K562 (cell line): ENCODE results near the gene PITRM1. TPM values are rescaled to one million over a fixed set of nuclear protein-coding genes. Genes with fewer than 3 reads are reported as not detected.

ENCODE experiments used
- ATAC-seq: fragments of 200-7000 bp; cut with Tn5 transposase; 3 replicates; pipeline ENCODE4 v1.9.1; 2020; ENCODE audit warnings: moderate library complexity
- BruUV-seq: library from RNA; stranded (reverse); fragments of 400-500 nt; replicated peaks from 2 replicates; lab custom pipeline; 2021; lab: Mats Ljungman, UMichigan
- CTCF ChIA-PET: fragments of 300-600 bp; formaldehyde crosslinking; extraction: SDS; loops from one replicate; lab custom pipeline; 2021; ENCODE audit warnings: low intra/inter-chr PET ratio; lab: Yijun Ruan, JAX
- POLR2A ChIA-PET: fragments of 300-600, 350-650 bp; sonication (Branson Sonifier 250); formaldehyde crosslinking; extraction: SDS; loops from one replicate; lab custom pipeline; 2021; ENCODE audit warnings: antibody characterized with exemption, inconsistent platforms; lab: Yijun Ruan, JAX
- DNase-seq, 4 experiments: peaks; one replicate each; pipeline versions ENCODE4 v3.0.0 to v3.0.0-alpha.2; 2011 to 2018; ENCODE audit warnings: low spot score in 3 of 4, mixed read lengths in 3 of 4; ENCODE audit errors: extremely low read depth in 1 of 4
- FAIRE-seq: peaks from 2 replicates; lab custom pipeline; 2011; peaks lifted over from hg19 to GRCh38; lab: Jason Lieb, UNC
- H2AFZ ChIP-seq: 2 replicates; pipeline ENCODE4 v1.6.0; 2011; ENCODE audit warnings: low read depth, low read length, control low read depth, inconsistent platforms
- H3K27ac ChIP-seq: fragments of 200-600 bp; 3 replicates; pipeline ENCODE4 v1.8.0; 2011; ENCODE audit warnings: low read depth, mild to moderate bottlenecking, control low read depth, inconsistent platforms, low read length, moderate library complexity, mixed read lengths; ENCODE audit errors: extremely low read depth
- H3K27me3 ChIP-seq, 2 experiments: fragments of 300-600 bp in 1 of 2; 2 replicates in 1 of 2; 3 replicates in 1 of 2; pipeline versions ENCODE4 v1.6.0 to v1.8.0; 2011; ENCODE audit warnings: inconsistent platforms in 2 of 2, low read length in 2 of 2, mild to moderate bottlenecking in 1 of 2, mixed read lengths in 1 of 2, moderate library complexity in 1 of 2; ENCODE audit not compliant: control insufficient read depth in 2 of 2, insufficient read depth in 2 of 2
- H3K36me3 ChIP-seq: fragments of 300-600 bp; 3 replicates; pipeline ENCODE4 v1.8.0; 2011; ENCODE audit warnings: mild to moderate bottlenecking, low read length, inconsistent platforms; ENCODE audit not compliant: control insufficient read depth, insufficient read depth
- H3K4me1 ChIP-seq, 2 experiments: fragments of 200-600 bp in 1 of 2; replicated peaks in 1 of 2; 2 replicates in 1 of 2; 3 replicates in 1 of 2; pipeline versions ENCODE4 v1.5.1 to v1.8.0; 2011; ENCODE audit warnings: inconsistent platforms in 2 of 2, low read length in 2 of 2, mild to moderate bottlenecking in 1 of 2, mixed read lengths in 1 of 2, moderate library complexity in 1 of 2; ENCODE audit not compliant: control insufficient read depth in 2 of 2, insufficient read depth in 2 of 2
- H3K4me2 ChIP-seq: 2 replicates; pipeline ENCODE4 v1.6.1; 2011; ENCODE audit warnings: low read length, control low read depth, inconsistent platforms, mixed read lengths; ENCODE audit not compliant: insufficient read depth
- H3K4me3 ChIP-seq: fragments of 200-600 bp; sonication (generic), shearing (Covaris generic); 2 replicates; pipeline ENCODE4 v1.5.1; 2016; ENCODE audit warnings: control low read depth, inconsistent platforms
- H3K79me2 ChIP-seq: fragments of 200-600 bp; 3 replicates; pipeline ENCODE4 v1.8.0; 2011; ENCODE audit warnings: low read length, inconsistent platforms; ENCODE audit not compliant: control insufficient read depth, insufficient read depth
- H3K9ac ChIP-seq, 2 experiments: 2 replicates each; pipeline versions ENCODE4 v1.6.0 to v1.6.1; 2011; ENCODE audit warnings: low read depth in 2 of 2, low read length in 2 of 2, control low read depth in 1 of 2, inconsistent platforms in 1 of 2, mild to moderate bottlenecking in 1 of 2, mixed read lengths in 1 of 2; ENCODE audit not compliant: insufficient read depth in 1 of 2
- H3K9me1 ChIP-seq: one replicate; pipeline ENCODE4 v1.6.0; 2011; ENCODE audit warnings: inconsistent platforms, mild to moderate bottlenecking, low read length, moderate library complexity; ENCODE audit not compliant: control insufficient read depth, insufficient read depth
- H3K9me3 ChIP-seq: replicated peaks from 2 replicates; pipeline ENCODE4 v1.5.1; 2011; ENCODE audit warnings: low read depth, low read length, inconsistent platforms; ENCODE audit not compliant: control insufficient read depth, insufficient read depth
- H4K20me1 ChIP-seq: replicated peaks from 2 replicates; pipeline ENCODE4 v1.6.1; 2011; ENCODE audit warnings: low read length, inconsistent platforms, mixed read lengths; ENCODE audit not compliant: control insufficient read depth, insufficient read depth
- ADNP ChIP-seq: fragments of 200-800 bp; sonication (Bioruptor generic); IDR thresholded peaks from 2 replicates; pipeline ENCODE4 v1.6.1; 2016; ENCODE audit warnings: missing genetic modification characterization, missing compliant biosample characterization
- ATF1 ChIP-seq, 2 experiments: fragments of 450-650 bp in 1 of 2; IDR thresholded peaks; 2 replicates each; pipeline ENCODE4 v1.6.1; 2016; ENCODE audit warnings: missing compliant biosample characterization in 1 of 2, missing genetic modification characterization in 1 of 2
- BCL6 ChIP-seq: fragments of 250-450 bp; sonication (Bioruptor Pico); IDR thresholded peaks from 2 replicates; pipeline ENCODE4 v1.4.0; 2020
- BRCA1 ChIP-seq, 2 experiments: fragments of 450-650 bp in 1 of 2; sonication (generic) in 1 of 2; formaldehyde crosslinking in 1 of 2; IDR thresholded peaks; 2 replicates each; pipeline versions ENCODE4 v1.5.0 to v1.6.1; 2017 to 2020; ENCODE audit warnings: mild to moderate bottlenecking in 1 of 2, missing genetic modification reagents in 1 of 2
- CC2D1A ChIP-seq: fragments of 450-650 bp; IDR thresholded peaks from 2 replicates; pipeline ENCODE4 v1.6.1; 2017; ENCODE audit warnings: mild to moderate bottlenecking
- FIP1L1 ChIP-seq: fragments of 200-400 bp; formaldehyde crosslinking; IDR thresholded peaks from 2 replicates; pipeline ENCODE4 v1.6.1; 2018; ENCODE audit warnings: mild to moderate bottlenecking, low read depth, low read length; ENCODE audit not compliant: poor library complexity, severe bottlenecking
- LEF1 ChIP-seq: fragments of 450-650 bp; IDR thresholded peaks from 2 replicates; pipeline ENCODE4 v1.6.1; 2016; ENCODE audit warnings: mild to moderate bottlenecking
- MBD2 ChIP-seq: sonication (generic); IDR thresholded peaks from 2 replicates; pipeline ENCODE4 v1.6.1; 2016; ENCODE audit warnings: low read depth, borderline replicate concordance
- PHB2 ChIP-seq: fragments of 450-650 bp; IDR thresholded peaks from 2 replicates; pipeline ENCODE4 v1.6.1; 2017; ENCODE audit warnings: low read depth
- STAT5A ChIP-seq: IDR thresholded peaks from 2 replicates; pipeline ENCODE4 v1.6.1; 2012; ENCODE audit warnings: low read length, inconsistent platforms, borderline replicate concordance
- TRIM28 ChIP-seq: fragments of 450-650 bp; IDR thresholded peaks from 2 replicates; pipeline ENCODE4 v1.6.1; 2017
- ZNF324 ChIP-seq: fragments of 250-450 bp; sonication (Bioruptor Pico); IDR thresholded peaks from 2 replicates; pipeline ENCODE4 v1.4.0; 2020; ENCODE audit warnings: mild to moderate bottlenecking
- WGBS: fragments of 100-300 bp; shearing (Covaris generic); methylation state at CpG from one replicate; pipeline ENCODE4 v1.1.6; 2016; ENCODE audit warnings: low coverage, mixed read lengths; ENCODE audit not compliant: insufficient coverage; ENCODE audit errors: missing lambda C conversion rate; 5-methylcytosine and 5-hydroxymethylcytosine counted together
- in situ Hi-C: fragments of 300-500 bp; cut with MboI; formaldehyde crosslinking; loops from 4 replicates; pipeline ENCODE4 v1.15.0; 2018; ENCODE audit warnings: inconsistent platforms, mixed read lengths
- intact Hi-C: fragments of 100-400 bp; cut with micrococcal nuclease; formaldehyde crosslinking; loops from 2 replicates; pipeline ENCODE4 v1.14.2; 2022
- polyA plus RNA-seq, 8 experiments: library from polyadenylated mRNA; depleted of rRNA in 4 of 8; stranded (reverse) in 5 of 8; unstranded in 3 of 8; fragments of >200 nt; fragmentation: Nextera tagmentation in 2 of 8; fragmentation: Illumina TruSeq in 1 of 8; extraction: Ambion mirVana in 2 of 8; extraction: Trizol in 1 of 8; gene quantifications; 2 replicates each; pipeline versions ENCODE4 v1.2.1 to v1.2.3, GENCODE V29; 2011 to 2014; ENCODE audit warnings: inconsistent platforms in 1 of 8, missing spikeins in 1 of 8
- total RNA-seq, 7 experiments: library from RNA; depleted of rRNA in 6 of 7; stranded (reverse); fragments of >200 nt in 6 of 7; fragmentation: Illumina TruSeq in 2 of 7; extraction: Trizol in 2 of 7; gene quantifications; 2 replicates each; pipeline versions ENCODE4 v1.2.1 to v1.2.3, GENCODE V29; 2011 to 2021; ENCODE audit warnings: low replicate concordance in 1 of 7
- TF ChIP-seq, protein P1 (sequence below): fragments of 250-450 bp; sonication (Bioruptor Pico); IDR thresholded peaks from 2 replicates; pipeline ENCODE4 v1.8.0; 2021; ENCODE audit warnings: borderline replicate concordance, mild to moderate bottlenecking, moderate library complexity; ENCODE audit not compliant: poor library complexity, severe bottlenecking
- TF ChIP-seq, protein P2 (sequence below), 2 experiments: fragments of 450-650 bp; conservative IDR thresholded peaks; 2 replicates each; pipeline ENCODE4 v1.6.1; 2017; ENCODE audit warnings: mild to moderate bottlenecking in 2 of 2, moderate library complexity in 2 of 2

The PITRM1 gene
- total and polyA plus RNA-seq, 9 of the 15 experiments (the other 6 are each of a cell fraction or from before 2014, with no cell fraction given), result 21.1 to 70.4 (median 39.7) TPM

- in situ Hi-C loops, result no loop called here
- WGBS, result 0% methylated on average over 2 of the region's 4 CpGs
- peaks cover 0 to 8% of the 10 kb centered on the region in 2 experiments; a peak in 2 of 5 replicates for H3K4me1 ChIP-seq
- no peaks in the 10 kb centered on the region for H3K36me3 ChIP-seq
- H3K9ac ChIP-seq, result no peak overlapping the region
- ATAC-seq (no peak), FAIRE-seq (no peak), DNase-seq (no peak)
- no TSS peak for BruUV-seq
- H3K79me2 ChIP-seq, result no peaks in the 10 kb centered on the region
- H4K20me1 ChIP-seq, result 0 out of 2 replicates have a peak, but pooled peaks cover 8% of the 10 kb centered on the region
- CTCF ChIA-PET, result interaction anchor here (0.7 kb wide), 1 partner anchor 1620 kb away, joined by 3 read pairs; no protein-coding TSS in a partner anchor
- TF ChIP-seq TRIM28, result no peak
- no peak for TF ChIP-seq STAT5A
- TF ChIP-seq MBD2, result no peak
- TF ChIP-seq CC2D1A, result no peak
- TF ChIP-seq BCL6 (CRISPR knock-in tag), result no peak
- TF ChIP-seq ZNF324 (CRISPR knock-in tag), result no peak
- TF ChIP-seq PHB2, result no peak
- TF ChIP-seq LEF1, result no peak
- TF ChIP-seq, protein P1, sequence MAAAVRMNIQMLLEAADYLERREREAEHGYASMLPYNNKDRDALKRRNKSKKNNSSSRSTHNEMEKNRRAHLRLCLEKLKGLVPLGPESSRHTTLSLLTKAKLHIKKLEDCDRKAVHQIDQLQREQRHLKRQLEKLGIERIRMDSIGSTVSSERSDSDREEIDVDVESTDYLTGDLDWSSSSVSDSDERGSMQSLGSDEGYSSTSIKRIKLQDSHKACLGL, result no peak
- TF ChIP-seq, protein P2, sequence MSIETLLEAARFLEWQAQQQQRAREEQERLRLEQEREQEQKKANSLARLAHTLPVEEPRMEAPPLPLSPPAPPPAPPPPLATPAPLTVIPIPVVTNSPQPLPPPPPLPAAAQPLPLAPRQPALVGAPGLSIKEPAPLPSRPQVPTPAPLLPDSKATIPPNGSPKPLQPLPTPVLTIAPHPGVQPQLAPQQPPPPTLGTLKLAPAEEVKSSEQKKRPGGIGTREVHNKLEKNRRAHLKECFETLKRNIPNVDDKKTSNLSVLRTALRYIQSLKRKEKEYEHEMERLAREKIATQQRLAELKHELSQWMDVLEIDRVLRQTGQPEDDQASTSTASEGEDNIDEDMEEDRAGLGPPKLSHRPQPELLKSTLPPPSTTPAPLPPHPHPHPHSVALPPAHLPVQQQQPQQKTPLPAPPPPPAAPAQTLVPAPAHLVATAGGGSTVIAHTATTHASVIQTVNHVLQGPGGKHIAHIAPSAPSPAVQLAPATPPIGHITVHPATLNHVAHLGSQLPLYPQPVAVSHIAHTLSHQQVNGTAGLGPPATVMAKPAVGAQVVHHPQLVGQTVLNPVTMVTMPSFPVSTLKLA (conservative IDR thresholded peaks at IDR 0.05), result no peak
- no peak for TF ChIP-seq ATF1 (CRISPR knock-in tag; IDR thresholded peaks at IDR 0.05)
- TF ChIP-seq ATF1 (tag; IDR thresholded peaks at IDR 0.05), result no peak
- TF ChIP-seq FIP1L1, result no peak
- TF ChIP-seq BRCA1 (IDR thresholded peaks at IDR 0.05), result no peak
- no peak for TF ChIP-seq BRCA1 (CRISPR knock-in tag; IDR thresholded peaks at IDR 0.05)
- no peak for TF ChIP-seq ADNP (tag)
- no peak overlapping the region for H3K4me3 ChIP-seq
- H3K27me3 ChIP-seq, result peaks cover 36 to 63% of the 10 kb centered on the region in 2 experiments
- POLR2A ChIA-PET, result interaction anchor here (0.5 to 1.2 kb wide), 5 partner anchors 14 to 1488 kb away, joined by 3 to 5 read pairs (median 3); no protein-coding TSS in a partner anchor
- no peak overlapping the region for H3K27ac ChIP-seq
- intact Hi-C loops, result loop anchor here (5.0 kb wide), 3 partner anchors 42 to 1572 kb away; no protein-coding TSS in a partner anchor
- no peak overlapping the region for H3K4me2 ChIP-seq
- H3K9me1 ChIP-seq, result no peaks in the 10 kb centered on the region
- no peak overlapping the region for H2AFZ ChIP-seq
- no peaks in the 10 kb centered on the region for H3K9me3 ChIP-seq
Measured at GRCh38 chr10:3194871-3195270, 22.3 kb upstream of the PITRM1 start.
